Measurements from ENCODE around the gene AQR.
"Not testable (repeated sequence)": the region's sequence is repeated elsewhere in the genome, so short reads cannot be mapped to it uniquely, and the experiment has no call there.

- TF ChIP-seq CTCF (IDR thresholded peaks at IDR 0.05); POLR2AphosphoS5 (IDR thresholded peaks at IDR 0.05; ENCODE audit: insufficient read depth in 1 of 2, low read depth in 1 of 2): not testable (repeated sequence)
Measured at GRCh38 chr15:34928349-34928748, 41.2 kb downstream of the AQR start.
